IMR-90 (cell line): Measurements from ENCODE around the gene SYT2. TPM values are rescaled to one million over a fixed set of nuclear protein-coding genes. Genes with fewer than 3 reads are reported as not detected.

ENCODE experiments used
- ATAC-seq: fragments of 200-7000 bp; cut with Tn5 transposase; 2 replicates; pipeline ENCODE4 v1.9.1; 2020; ENCODE audit warnings: low read depth, mild to moderate bottlenecking, moderate library complexity
- BruUV-seq: library from RNA; stranded (reverse); fragments of 400-500 nt; replicated peaks from 2 replicates; lab custom pipeline; 2021; lab: Mats Ljungman, UMichigan
- CTCF ChIA-PET: fragments of 300-600 bp; formaldehyde crosslinking; extraction: SDS; loops from one replicate; lab custom pipeline; 2021; ENCODE audit warnings: antibody characterized with exemption; lab: Yijun Ruan, JAX
- POLR2A ChIA-PET: fragments of 300-600 bp; sonication (Branson Sonifier 250); formaldehyde crosslinking; loops from one replicate; lab custom pipeline; 2022; ENCODE audit warnings: antibody characterized with exemption; ENCODE audit not compliant: unreplicated experiment; lab: Charles Lee
- DNase-seq: peaks from one replicate; pipeline ENCODE4 v3.0.0; 2013
- H2AFZ ChIP-seq: replicated peaks from 2 replicates; pipeline ENCODE3; 2013; ENCODE audit warnings: low read length, mild to moderate bottlenecking; ENCODE audit not compliant: poor library complexity
- H2AK5ac ChIP-seq: 2 replicates; pipeline ENCODE4 v1.6.1; 2013; ENCODE audit warnings: low read depth, low read length, inconsistent platforms
- H2AK9ac ChIP-seq: replicated peaks from 2 replicates; pipeline ENCODE3; 2013; ENCODE audit warnings: mild to moderate bottlenecking, low read depth, low read length, moderate library complexity; ENCODE audit not compliant: poor library complexity
- H2BK120ac ChIP-seq: 2 replicates; pipeline ENCODE4 v1.6.1; 2013; ENCODE audit warnings: low read depth, low read length, inconsistent platforms
- H2BK15ac ChIP-seq: 3 replicates; pipeline ENCODE4 v1.6.1; 2013; ENCODE audit warnings: low read depth, low read length, inconsistent platforms
- H2BK20ac ChIP-seq: 2 replicates; pipeline ENCODE4 v1.6.1; 2013; ENCODE audit warnings: low read depth, mild to moderate bottlenecking, inconsistent platforms, low read length, moderate library complexity
- H2BK5ac ChIP-seq: 2 replicates; pipeline ENCODE4 v1.6.1; 2013; ENCODE audit warnings: mild to moderate bottlenecking, low read depth, low read length, inconsistent platforms; ENCODE audit not compliant: poor library complexity, severe bottlenecking
- H3K14ac ChIP-seq: replicated peaks from 2 replicates; pipeline ENCODE4 v1.6.1; 2013; ENCODE audit warnings: low read depth, low read length, inconsistent platforms
- H3K18ac ChIP-seq: 2 replicates; pipeline ENCODE4 v1.6.1; 2013; ENCODE audit warnings: low read depth, low read length, control low read depth
- H3K23ac ChIP-seq: 2 replicates; pipeline ENCODE4 v1.6.1; 2013; ENCODE audit warnings: low read depth, low read length, inconsistent platforms
- H3K27ac ChIP-seq: 2 replicates; pipeline ENCODE4 v1.5.1; 2013; ENCODE audit warnings: mild to moderate bottlenecking, control low read depth, low read length; ENCODE audit not compliant: insufficient read depth
- H3K27me3 ChIP-seq: 2 replicates; pipeline ENCODE4 v1.6.1; 2013; ENCODE audit warnings: low read length; ENCODE audit not compliant: control insufficient read depth, insufficient read depth
- H3K36me3 ChIP-seq: 2 replicates; pipeline ENCODE4 v1.6.1; 2013; ENCODE audit warnings: low read length, mixed read lengths; ENCODE audit not compliant: control insufficient read depth, insufficient read depth
- H3K4ac ChIP-seq: 2 replicates; pipeline ENCODE4 v1.6.1; 2013; ENCODE audit warnings: low read depth, low read length, inconsistent platforms
- H3K4me1 ChIP-seq: 2 replicates; pipeline ENCODE4 v1.6.1; 2013; ENCODE audit warnings: low read length, mixed read lengths; ENCODE audit not compliant: control insufficient read depth, insufficient read depth
- H3K4me2 ChIP-seq: 2 replicates; pipeline ENCODE4 v1.6.1; 2013; ENCODE audit warnings: low read depth, mild to moderate bottlenecking, control low read depth, low read length, moderate library complexity
- H3K4me3 ChIP-seq: 2 replicates; pipeline ENCODE4 v1.5.1; 2013; ENCODE audit warnings: low read depth, mild to moderate bottlenecking, control low read depth, low read length, moderate library complexity; ENCODE audit not compliant: insufficient read depth
- H3K56ac ChIP-seq: 2 replicates; pipeline ENCODE4 v1.6.1; 2013; ENCODE audit warnings: low read length, inconsistent platforms; ENCODE audit not compliant: insufficient read depth; ENCODE audit errors: extremely low read depth
- H3K79me1 ChIP-seq, 2 experiments: 2 replicates each; pipeline ENCODE4 v1.6.1; 2013; ENCODE audit warnings: low read length in 2 of 2, inconsistent platforms in 1 of 2, low read depth in 1 of 2
- H3K9ac ChIP-seq: 2 replicates; pipeline ENCODE4 v1.6.1; 2013; ENCODE audit warnings: low read depth, low read length, control low read depth
- H3K9me1 ChIP-seq: 2 replicates; pipeline ENCODE4 v1.6.1; 2013; ENCODE audit warnings: low read length, inconsistent platforms; ENCODE audit not compliant: insufficient read depth
- H3K9me3 ChIP-seq: 2 replicates; pipeline ENCODE4 v1.6.1; 2013; ENCODE audit warnings: low read length; ENCODE audit not compliant: control insufficient read depth, insufficient read depth
- H4K20me1 ChIP-seq: 2 replicates; pipeline ENCODE4 v1.6.1; 2013; ENCODE audit warnings: low read length, inconsistent platforms; ENCODE audit not compliant: insufficient read depth
- H4K5ac ChIP-seq: 2 replicates; pipeline ENCODE4 v1.6.1; 2013; ENCODE audit warnings: mild to moderate bottlenecking, low read depth, low read length, control low read depth
- H4K8ac ChIP-seq, 2 experiments: 2 replicates each; pipeline ENCODE4 v1.6.1; 2013; ENCODE audit warnings: low read depth in 2 of 2, low read length in 2 of 2, control low read depth in 1 of 2, inconsistent platforms in 1 of 2
- H4K91ac ChIP-seq: 2 replicates; pipeline ENCODE4 v1.6.1; 2013; ENCODE audit warnings: low read depth, low read length, inconsistent platforms; ENCODE audit not compliant: insufficient read depth
- CHD1 ChIP-seq: IDR thresholded peaks from 2 replicates; pipeline ENCODE4 v1.6.1; 2012; ENCODE audit warnings: low read depth, low read length, improper control_type of control experiment
- MAZ ChIP-seq: IDR thresholded peaks from 2 replicates; pipeline ENCODE4 v1.6.1; 2012; ENCODE audit warnings: low read depth, mild to moderate bottlenecking, low read length, improper control_type of control experiment, moderate library complexity, borderline replicate concordance
- POLR2A ChIP-seq: IDR thresholded peaks from 2 replicates; pipeline ENCODE4 v1.6.1; 2012; ENCODE audit warnings: mild to moderate bottlenecking, low read depth, low read length
- WGBS, 2 experiments: methylation state at CpG; one replicate each; pipeline versions ENCODE4 v1.1.5 to v1.1.7; 2013; ENCODE audit warnings: missing lambda C conversion rate in 2 of 2; ENCODE audit not compliant: insufficient read length in 1 of 2; ENCODE audit errors: extremely low coverage in 2 of 2; 5-methylcytosine and 5-hydroxymethylcytosine counted together
- dilution Hi-C: fragments of 300-500 bp; cut with HindIII; formaldehyde crosslinking; loops from one replicate; pipeline ENCODE4 v1.14.3; 2018; ENCODE audit warnings: low sequenced_read_pairs; ENCODE audit not compliant: unreplicated experiment
- in situ Hi-C: fragments of 300-500 bp; cut with MboI; formaldehyde crosslinking; loops from 3 replicates; pipeline ENCODE4 v1.14.3; 2019; ENCODE audit warnings: low sequenced_read_pairs, inconsistent platforms, mixed read lengths
- intact Hi-C: fragments of 100-400 bp; cut with micrococcal nuclease; formaldehyde crosslinking; loops from 2 replicates; pipeline ENCODE4 v1.10.0; 2022
- polyA plus RNA-seq, 3 experiments: library from polyadenylated mRNA; depleted of rRNA; stranded (reverse); fragments of >200 nt; gene quantifications; 2 replicates each; pipeline ENCODE4 v1.2.3, GENCODE V29; 2012; ENCODE audit warnings: low replicate concordance in 1 of 3
- total RNA-seq: library from RNA; depleted of rRNA; stranded (reverse); fragments of >200 nt; gene quantifications from 2 replicates; pipeline ENCODE4 v1.2.3, GENCODE V29; 2012
- TF ChIP-seq, protein P1 (sequence below): conservative IDR thresholded peaks from 2 replicates; pipeline ENCODE4 v1.5.1; 2012; ENCODE audit warnings: mild to moderate bottlenecking, low read depth, low read length, improper control_type of control experiment
- TF ChIP-seq, protein P2 (sequence below): fragments of 150-350 bp; IDR thresholded peaks from 2 replicates; pipeline ENCODE4 v1.6.1; 2016; ENCODE audit warnings: low read depth, mild to moderate bottlenecking, low read length, moderate library complexity, borderline replicate concordance

SYT2 gene
- total and polyA plus RNA-seq, 2 of the 4 experiments (the other 2 are of a cell fraction): under 0.01 TPM

DNA sequence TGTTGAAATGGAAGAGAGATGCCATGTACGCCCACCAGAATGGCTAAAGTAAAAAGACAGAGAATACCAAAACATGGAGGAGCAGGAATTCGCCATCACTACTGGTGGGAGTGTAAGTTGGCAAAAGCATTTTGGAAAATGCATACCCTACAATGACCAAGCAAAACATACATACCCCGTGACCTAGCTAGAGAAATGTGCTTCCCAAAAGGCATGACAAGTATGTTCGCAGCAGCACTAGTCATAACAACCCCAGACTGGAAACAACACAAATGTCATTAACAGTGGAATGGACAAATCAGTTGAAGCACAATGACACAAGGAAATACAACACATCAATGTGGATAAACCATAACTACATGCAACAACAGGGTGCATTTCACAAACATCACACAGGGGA is 27.2 kb downstream of the SYT2 start:
- Histone ChIP-seq H2AFZ (no peak overlapping the region), H4K91ac (no peak overlapping the region), H3K4me3 (no peak overlapping the region), H2BK20ac (no peak overlapping the region), H3K27ac (no peak overlapping the region), H2BK15ac (no peak overlapping the region), H4K20me1 (no peaks in the 10 kb centered on the region), H2BK120ac (no peak overlapping the region), H3K18ac (no peak overlapping the region), H3K9me3 (no peaks in the 10 kb centered on the region), H3K4ac (no peak overlapping the region), H3K14ac (no peak overlapping the region), H3K4me1 (no peaks in the 10 kb centered on the region), H3K36me3 (no peaks in the 10 kb centered on the region), H4K5ac (no peak overlapping the region), H2BK5ac (no peak overlapping the region), H3K56ac (no peak overlapping the region), H3K9ac (no peak overlapping the region), H2AK5ac (no peak overlapping the region), H3K79me1 (no peaks in the 10 kb centered on the region), H3K4me2 (no peak overlapping the region), H3K27me3 (peaks cover 73% of the 10 kb centered on the region), H3K23ac (no peak overlapping the region), H2AK9ac (no peak overlapping the region), H4K8ac (no peak overlapping the region), H3K9me1 (0 out of 2 replicates have a peak, but pooled peaks cover 3% of the 10 kb centered on the region)
- intact Hi-C loops (no loop called here), dilution Hi-C loops (no loop called here), in situ Hi-C loops (no loop called here)
- no TSS peak for BruUV-seq
- DNase-seq (no peak), ATAC-seq (no peak)
- TF ChIP-seq, protein P1, sequence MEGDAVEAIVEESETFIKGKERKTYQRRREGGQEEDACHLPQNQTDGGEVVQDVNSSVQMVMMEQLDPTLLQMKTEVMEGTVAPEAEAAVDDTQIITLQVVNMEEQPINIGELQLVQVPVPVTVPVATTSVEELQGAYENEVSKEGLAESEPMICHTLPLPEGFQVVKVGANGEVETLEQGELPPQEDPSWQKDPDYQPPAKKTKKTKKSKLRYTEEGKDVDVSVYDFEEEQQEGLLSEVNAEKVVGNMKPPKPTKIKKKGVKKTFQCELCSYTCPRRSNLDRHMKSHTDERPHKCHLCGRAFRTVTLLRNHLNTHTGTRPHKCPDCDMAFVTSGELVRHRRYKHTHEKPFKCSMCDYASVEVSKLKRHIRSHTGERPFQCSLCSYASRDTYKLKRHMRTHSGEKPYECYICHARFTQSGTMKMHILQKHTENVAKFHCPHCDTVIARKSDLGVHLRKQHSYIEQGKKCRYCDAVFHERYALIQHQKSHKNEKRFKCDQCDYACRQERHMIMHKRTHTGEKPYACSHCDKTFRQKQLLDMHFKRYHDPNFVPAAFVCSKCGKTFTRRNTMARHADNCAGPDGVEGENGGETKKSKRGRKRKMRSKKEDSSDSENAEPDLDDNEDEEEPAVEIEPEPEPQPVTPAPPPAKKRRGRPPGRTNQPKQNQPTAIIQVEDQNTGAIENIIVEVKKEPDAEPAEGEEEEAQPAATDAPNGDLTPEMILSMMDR: no peak
- TF ChIP-seq, protein P2, sequence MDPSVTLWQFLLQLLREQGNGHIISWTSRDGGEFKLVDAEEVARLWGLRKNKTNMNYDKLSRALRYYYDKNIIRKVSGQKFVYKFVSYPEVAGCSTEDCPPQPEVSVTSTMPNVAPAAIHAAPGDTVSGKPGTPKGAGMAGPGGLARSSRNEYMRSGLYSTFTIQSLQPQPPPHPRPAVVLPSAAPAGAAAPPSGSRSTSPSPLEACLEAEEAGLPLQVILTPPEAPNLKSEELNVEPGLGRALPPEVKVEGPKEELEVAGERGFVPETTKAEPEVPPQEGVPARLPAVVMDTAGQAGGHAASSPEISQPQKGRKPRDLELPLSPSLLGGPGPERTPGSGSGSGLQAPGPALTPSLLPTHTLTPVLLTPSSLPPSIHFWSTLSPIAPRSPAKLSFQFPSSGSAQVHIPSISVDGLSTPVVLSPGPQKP: no peak
- TF ChIP-seq CHD1: no peak
- no peak for TF ChIP-seq MAZ
- no peak for TF ChIP-seq POLR2A
- ChIA-PET CTCF (no interaction called here), POLR2A (no interaction called here)
- no CpG with 5 or more reads among the region's 4 CpGs for WGBS, 2 experiments
